Esophagus muscularis mucosa (tissue), 4 donors: Measurements from ENCODE around the gene ATP13A3. TPM values are rescaled to one million over a fixed set of nuclear protein-coding genes. Genes with fewer than 3 reads are reported as not detected.

Experiments used
- DNase-seq: peaks from one replicate; pipeline ENCODE4 v3.0.0-alpha.2; 2017; ENCODE audit errors: extremely low spot score
- H3K27ac ChIP-seq, 4 donors: fragments of 200-600 bp; sonication (generic); replicated peaks in 1 of 4; 1 replicate in 3 of 4; 2 replicates in 1 of 4; pipeline ENCODE4 v1.5.1; 2016 to 2019; ENCODE audit warnings: mild to moderate bottlenecking in 1 of 4
- H3K27me3 ChIP-seq, 4 donors: fragments of 200-600 bp; sonication (generic); one replicate each; pipeline versions ENCODE4 v1.5.1 to v1.6.0; 2016 to 2019
- H3K36me3 ChIP-seq, 4 donors: fragments of 200-600 bp; sonication (generic); one replicate each; pipeline ENCODE4 v1.5.1; 2016 to 2019
- H3K4me1 ChIP-seq, 4 donors: fragments of 200-600 bp; sonication (generic); one replicate each; pipeline ENCODE4 v1.5.1; 2016 to 2019
- H3K4me3 ChIP-seq, 4 donors: fragments of 200-600 bp; sonication (generic); 1 replicate in 2 of 4; 2 replicates in 2 of 4; pipeline ENCODE4 v1.5.1; 2016 to 2019; ENCODE audit warnings: mild to moderate bottlenecking in 4 of 4, moderate library complexity in 1 of 4
- H3K9me3 ChIP-seq, 4 donors: fragments of 200-600 bp; sonication (generic); 1 replicate in 3 of 4; 2 replicates in 1 of 4; pipeline ENCODE4 v1.5.1; 2016 to 2019
- CTCF ChIP-seq, 3 experiments: fragments of 200-600 bp in 2 of 3; fragments of 450-650 bp in 1 of 3; sonication (generic) in 2 of 3; IDR thresholded peaks; one replicate each; pipeline ENCODE4 v1.5.1; 2017 to 2019; ENCODE audit warnings: antibody characterized with exemption in 3 of 3, mild to moderate bottlenecking in 2 of 3, moderate library complexity in 1 of 3
- EP300 ChIP-seq: sonication (generic); formaldehyde crosslinking; IDR thresholded peaks from one replicate; pipeline ENCODE4 v1.6.1; 2017; ENCODE audit warnings: antibody characterized with exemption
- POLR2A ChIP-seq: fragments of 450-650 bp; IDR thresholded peaks from one replicate; pipeline ENCODE4 v1.6.1; 2017; ENCODE audit warnings: antibody characterized with exemption, moderate library complexity, mild to moderate bottlenecking, low read depth
- POLR2AphosphoS5 ChIP-seq, 2 donors: sonication (generic); formaldehyde crosslinking; IDR thresholded peaks; one replicate each; pipeline ENCODE4 v1.6.1; 2017; ENCODE audit warnings: antibody characterized with exemption in 2 of 2
- whole genome bisulfite sequencing: methylation state at CpG from one replicate; pipeline ENCODE4 v1.1.5; 2018; 5-methylcytosine and 5-hydroxymethylcytosine counted together
- intact Hi-C: fragments of 100-400 bp; cut with DNase I; formaldehyde crosslinking; loops from one replicate; pipeline ENCODE4 v1.15.1; 2023
- total RNA-seq, 4 donors: library from RNA; depleted of rRNA; stranded (reverse); fragments of >200 nt; gene quantifications; one replicate each; pipeline versions ENCODE4 v1.1.0 to v1.2.1, GENCODE V29; 2016

Gene ATP13A3
- total RNA-seq, 4 donors from 2014 or later, result 74.7 to 167 (median 91.0) TPM

DNA sequence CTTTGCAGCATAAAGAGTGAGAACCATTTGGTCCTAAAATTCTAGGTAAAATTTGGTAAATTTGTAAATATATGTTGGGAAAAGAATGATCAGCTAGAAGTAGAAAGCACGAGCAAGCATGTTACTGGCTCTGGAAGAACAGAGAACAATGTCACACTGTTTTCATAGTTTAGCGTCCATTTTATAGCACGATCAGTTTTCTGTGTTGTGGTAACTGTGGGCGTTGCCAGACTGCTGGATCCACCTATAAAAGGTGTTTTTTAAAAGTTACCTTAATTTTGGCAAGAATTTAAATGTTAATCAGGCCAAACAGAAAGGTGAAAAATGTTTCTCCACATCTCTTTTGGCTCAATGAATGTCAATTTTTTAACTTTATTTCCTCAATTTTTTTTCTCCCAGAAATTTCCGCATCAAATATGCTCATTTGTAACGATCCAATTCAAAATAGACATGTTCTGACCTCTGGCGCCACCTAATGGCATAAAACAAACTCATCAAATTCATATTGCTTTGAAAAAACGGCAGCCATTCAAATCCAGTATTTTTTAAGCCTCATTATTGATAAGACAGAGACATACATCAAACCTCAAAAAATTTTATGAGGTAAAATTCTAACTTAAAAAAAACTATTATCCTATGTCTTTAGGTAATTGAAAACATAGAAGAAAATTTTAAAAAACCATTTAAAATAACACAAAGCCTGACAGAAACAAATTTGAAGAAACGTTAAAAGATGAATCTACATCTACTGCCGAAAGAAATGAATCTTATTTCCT is 82.2 kb downstream of the ATP13A3 start:
- intact Hi-C loops, result loop anchor here (1.0 kb wide), 1 partner anchor 71 kb away; no protein-coding TSS in a partner anchor
- Histone ChIP-seq H3K27me3 (peaks cover 0 to 7% (median 0%) of the 10 kb centered on the region in 4 donors), H3K36me3 (peaks cover 4 to 52% (median 27%) of the 10 kb centered on the region in 4 donors), H3K4me1 (no peaks in the 10 kb centered on the region), H3K4me3 (no peak overlapping the region), H3K27ac (no peak overlapping the region), H3K9me3 (no peaks in the 10 kb centered on the region)
- TF ChIP-seq CTCF (IDR thresholded peaks at IDR 0.05) (peak; percentile 59 to 67 (median 64)), POLR2AphosphoS5 (IDR thresholded peaks at IDR 0.05) (no peak), EP300 (no peak)
- 46% methylated on average over 10 of the region's 10 CpGs for WGBS
- DNase-seq, result no peak

DNA sequence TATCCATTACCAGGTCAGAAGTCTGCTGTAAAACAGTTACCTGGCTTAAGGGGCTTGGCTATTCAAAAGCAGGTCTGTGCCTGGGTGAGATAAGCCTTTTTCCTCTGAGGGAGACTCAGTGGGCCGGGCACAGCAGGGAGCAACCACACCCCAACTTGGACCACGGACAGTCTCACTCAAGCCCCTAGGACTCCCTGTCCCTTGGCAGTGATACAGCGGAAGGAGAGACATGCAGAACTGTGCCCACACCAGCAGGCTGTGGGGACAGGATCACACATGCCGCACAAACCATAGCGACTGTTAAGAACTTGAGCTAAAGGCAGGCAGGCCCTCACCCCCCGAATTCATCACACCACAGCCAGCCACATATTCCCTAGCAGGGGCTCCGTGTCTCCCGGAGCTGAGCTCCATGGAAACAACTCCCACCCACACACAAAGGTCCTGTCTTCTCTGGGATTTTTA is 84.9 kb downstream of the ATP13A3 start:
- H3K4me1 ChIP-seq, result peaks cover 9 to 18% (median 17%) of the 10 kb centered on the region in 4 donors
- no peak overlapping the region for H3K27ac ChIP-seq
- no peak overlapping the region for H3K4me3 ChIP-seq
- TF ChIP-seq POLR2A (no peak), POLR2AphosphoS5 (IDR thresholded peaks at IDR 0.05) (no peak), CTCF (IDR thresholded peaks at IDR 0.05) (no peak)
- WGBS, result 77% methylated on average over 8 of the region's 8 CpGs
- peaks cover 0 to 25% (median 8%) of the 10 kb centered on the region in 4 donors for H3K36me3 ChIP-seq
- no peaks in the 10 kb centered on the region for H3K9me3 ChIP-seq
- no peak for DNase-seq
- H3K27me3 ChIP-seq, result peaks cover 0 to 32% (median 4%) of the 10 kb centered on the region in 4 donors
- intact Hi-C loops, result no loop called here

DNA sequence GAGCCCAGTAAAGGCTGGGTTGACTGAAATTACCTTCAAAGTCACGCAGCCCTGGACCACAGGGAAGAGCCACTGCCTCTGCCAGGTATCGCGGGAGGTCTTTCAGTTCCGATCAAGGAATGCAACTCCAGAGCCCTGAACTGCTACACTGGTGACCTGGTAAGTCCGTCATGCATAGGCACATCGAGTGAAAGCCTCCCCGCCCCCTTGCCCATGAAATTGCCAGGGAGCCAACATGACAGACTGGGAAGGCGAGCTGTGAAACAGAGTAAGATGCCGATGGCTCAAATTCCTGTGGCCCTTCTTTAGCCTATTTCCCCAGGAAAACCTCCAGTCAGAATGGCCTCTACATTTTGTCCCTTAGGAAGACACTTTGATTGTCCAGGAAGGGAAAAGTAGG is 85.5 kb downstream of the ATP13A3 start:
- Histone ChIP-seq H3K27me3 (peaks cover 0 to 38% (median 6%) of the 10 kb centered on the region in 4 donors), H3K9me3 (no peaks in the 10 kb centered on the region), H3K27ac (no peak overlapping the region), H3K4me1 (peaks cover 9 to 23% (median 22%) of the 10 kb centered on the region in 4 donors), H3K36me3 (peaks cover 0 to 21% (median 8%) of the 10 kb centered on the region in 4 donors), H3K4me3 (no peak overlapping the region)
- DNase-seq, result no peak
- no peak for TF ChIP-seq CTCF (IDR thresholded peaks at IDR 0.05)
- no peak for TF ChIP-seq POLR2AphosphoS5 (IDR thresholded peaks at IDR 0.05)
- TF ChIP-seq EP300, result no peak
- TF ChIP-seq POLR2A, result no peak
- intact Hi-C loops, result no loop called here
- WGBS, result 93% methylated on average over 6 of the region's 9 CpGs

- intact Hi-C loops, result no loop called here
- Histone ChIP-seq H3K27ac (no peak overlapping the region), H3K36me3 (peaks cover 0 to 7% (median 0%) of the 10 kb centered on the region in 4 donors), H3K27me3 (peaks cover 0 to 42% (median 6%) of the 10 kb centered on the region in 4 donors), H3K4me1 (peaks cover 9 to 30% (median 26%) of the 10 kb centered on the region in 4 donors), H3K9me3 (no peaks in the 10 kb centered on the region), H3K4me3 (no peak overlapping the region)
- WGBS, result 91% methylated on average over 15 of the region's 15 CpGs
- TF ChIP-seq POLR2A, result no peak
- no peak for TF ChIP-seq CTCF (IDR thresholded peaks at IDR 0.05)
- no peak for TF ChIP-seq POLR2AphosphoS5 (IDR thresholded peaks at IDR 0.05)
- no peak for TF ChIP-seq EP300
- DNase-seq, result no peak
These were observed 86.9 kb downstream of the ATP13A3 start for GRCh38 chr3:194399874-194400411.
